Measurements from ENCODE around the gene CD99.

- TF ChIP-seq CTCF (IDR thresholded peaks at IDR 0.05; ENCODE audit: extremely low read depth in 1 of 2, insufficient read depth in 1 of 2, low read depth in 1 of 2, low read length in 2 of 2) (no peak), POLR2AphosphoS5 (IDR thresholded peaks at IDR 0.05; ENCODE audit: insufficient read depth, low read depth, low read length) (no peak), EZH2 (IDR thresholded peaks at IDR 0.05; ENCODE audit: borderline replicate concordance, low read depth, low read length, severe bottlenecking) (no peak), MAX (IDR thresholded peaks at IDR 0.05; ENCODE audit: insufficient read depth, insufficient read length) (no peak), FOS (IDR thresholded peaks at IDR 0.05; ENCODE audit: borderline replicate concordance, insufficient read depth, low read length) (no peak), JUN (IDR thresholded peaks at IDR 0.05; ENCODE audit: borderline replicate concordance, insufficient read depth, insufficient read length, low read depth) (no peak)
Measured at GRCh38 chrX:2740672-2741071, 49.6 kb downstream of the CD99 start.

Data from endothelial cell of umbilical vein (primary cell).